ENCODE results near the gene SLC35D2. TPM values are rescaled to one million over a fixed set of nuclear protein-coding genes. Genes with fewer than 3 reads are reported as not detected.

The SLC35D2 gene
- total and polyA plus RNA-seq, 4 donors: 14.9 to 27.2 (median 21.5) TPM

- 85 to 90% methylated on average over 7 of the region's 7 CpGs for WGBS, 2 donors
- Histone ChIP-seq H3K4me3 (no peak overlapping the region), H3K27ac (ENCODE audit: low read depth in 1 of 2, low read length in 1 of 2) (no peak overlapping the region), H3K27me3 (ENCODE audit: control insufficient read depth in 3 of 3, insufficient read depth in 3 of 3, low read length in 2 of 3) (no peaks in the 10 kb centered on the region), H3K9me3 (ENCODE audit: control insufficient read depth in 4 of 4, insufficient read depth in 3 of 4, low read length in 3 of 4) (no peaks in the 10 kb centered on the region), H3K36me3 (ENCODE audit: control insufficient read depth in 4 of 4, insufficient read depth in 4 of 4, low read length in 4 of 4) (peaks cover 0 to 11% (median 5%) of the 10 kb centered on the region in 4 donors), H3K4me1 (ENCODE audit: control insufficient read depth in 5 of 5, insufficient read depth in 5 of 5, low read length in 5 of 5) (peaks cover 0 to 4% (median 0%) of the 10 kb centered on the region in 5 donors), H3K9ac (ENCODE audit: insufficient read depth in 1 of 2, low read length in 2 of 2) (no peak overlapping the region)
- no peak for DNase-seq
- TF ChIP-seq CTCF (IDR thresholded peaks at IDR 0.05; ENCODE audit: control extremely low read depth, extremely low read depth): no peak
- ATAC-seq (ENCODE audit: insufficient read depth, low FRiP score): no peak
These were observed 62.0 kb downstream of the SLC35D2 start for GRCh38 chr9:96321515-96321914.

DNA sequence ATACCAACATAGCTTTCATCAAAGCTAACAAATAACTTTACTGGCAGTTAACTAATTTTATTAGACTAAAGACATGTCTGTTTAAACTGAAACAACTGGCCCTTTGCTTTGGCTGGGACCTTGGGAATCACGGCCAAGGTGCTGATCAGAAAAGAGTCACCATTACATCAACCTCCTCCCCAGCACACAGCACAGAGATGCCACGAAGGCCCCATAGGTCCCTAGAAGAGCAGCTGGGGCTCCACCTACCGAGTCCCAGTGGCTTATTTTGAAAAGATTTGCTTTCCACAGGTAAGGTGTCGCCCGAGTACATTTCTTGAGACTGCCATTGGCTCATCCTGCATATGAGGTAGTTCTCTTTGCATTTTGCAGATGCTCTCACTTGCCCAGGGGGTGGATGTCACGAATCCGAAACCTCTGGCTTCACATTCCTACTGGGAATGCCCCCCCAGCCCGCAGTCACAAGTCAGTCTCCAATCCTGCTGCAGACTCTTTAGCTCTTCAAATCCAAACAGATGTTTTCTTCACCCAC lies 62.7 kb downstream of the SLC35D2 start:
- Histone ChIP-seq H3K9me3 (ENCODE audit: control insufficient read depth in 4 of 4, insufficient read depth in 3 of 4, low read length in 3 of 4) (no peaks in the 10 kb centered on the region), H3K27me3 (ENCODE audit: control insufficient read depth in 3 of 3, insufficient read depth in 3 of 3, low read length in 2 of 3) (no peaks in the 10 kb centered on the region), H3K4me3 (no peak overlapping the region), H3K36me3 (ENCODE audit: control insufficient read depth in 4 of 4, insufficient read depth in 4 of 4, low read length in 4 of 4) (peaks cover 0 to 11% (median 5%) of the 10 kb centered on the region in 4 donors), H3K27ac (ENCODE audit: low read depth in 1 of 2, low read length in 1 of 2) (no peak overlapping the region), H3K4me1 (ENCODE audit: control insufficient read depth in 5 of 5, insufficient read depth in 5 of 5, low read length in 5 of 5) (peaks cover 0 to 4% (median 0%) of the 10 kb centered on the region in 5 donors), H3K9ac (ENCODE audit: insufficient read depth in 1 of 2, low read length in 2 of 2) (no peak overlapping the region)
- ATAC-seq (ENCODE audit: insufficient read depth, low FRiP score) (no peak), DNase-seq (no peak)
- 82 to 84% methylated on average over 8 of the region's 8 CpGs for WGBS, 2 donors
- no peak for TF ChIP-seq CTCF (IDR thresholded peaks at IDR 0.05; ENCODE audit: control extremely low read depth, extremely low read depth)

- Histone ChIP-seq H3K9ac (ENCODE audit: insufficient read depth in 1 of 2, low read length in 2 of 2) (no peak overlapping the region), H3K4me3 (no peak overlapping the region), H3K36me3 (ENCODE audit: control insufficient read depth in 4 of 4, insufficient read depth in 4 of 4, low read length in 4 of 4) (peaks cover 0 to 10% (median 4%) of the 10 kb centered on the region in 4 donors), H3K9me3 (ENCODE audit: control insufficient read depth in 4 of 4, insufficient read depth in 3 of 4, low read length in 3 of 4) (peaks cover 0 to 1% (median under 1%) of the 10 kb centered on the region in 4 donors), H3K27me3 (ENCODE audit: control insufficient read depth in 3 of 3, insufficient read depth in 3 of 3, low read length in 2 of 3) (no peaks in the 10 kb centered on the region), H3K27ac (ENCODE audit: low read depth in 1 of 2, low read length in 1 of 2) (no peak overlapping the region), H3K4me1 (ENCODE audit: control insufficient read depth in 5 of 5, insufficient read depth in 5 of 5, low read length in 5 of 5) (peaks cover 0 to 4% (median 0%) of the 10 kb centered on the region in 5 donors)
- ATAC-seq (ENCODE audit: insufficient read depth, low FRiP score): no peak
- DNase-seq: no peak
- no peak for TF ChIP-seq CTCF (IDR thresholded peaks at IDR 0.05; ENCODE audit: control extremely low read depth, extremely low read depth)
- WGBS, 2 donors: 56 to 70% methylated on average over 6 of the region's 6 CpGs
These were observed 64.5 kb downstream of the SLC35D2 start for GRCh38 chr9:96318921-96319565.

Measured in lung (tissue), 12 donors.